HCT116 (cell line): ENCODE measurements around the gene IL10. TPM values are rescaled to one million over a fixed set of nuclear protein-coding genes. Genes with fewer than 3 reads are reported as not detected.
A peak's percentile ranks its signal among the peaks of the same experiment; 100 is the strongest.

Experiments
- ATAC-seq: fragments of 200-7000 bp; cut with Tn5 transposase; 2 replicates; pipeline ENCODE4 v1.9.1; 2020; ENCODE audit warnings: mild to moderate bottlenecking, moderate library complexity
- BruUV-seq: library from RNA; stranded (reverse); fragments of 400-500 nt; replicated peaks from 2 replicates; lab custom pipeline; 2021; lab: Mats Ljungman, UMichigan
- CTCF ChIA-PET: fragments of 300-600 bp; sonication (Branson Sonifier 250); formaldehyde crosslinking; loops from one replicate; lab custom pipeline; 2021; ENCODE audit warnings: antibody characterized with exemption; lab: Charles Lee
- POLR2A ChIA-PET: fragments of 300-600, 350-600 bp; sonication (Branson Sonifier 250); formaldehyde crosslinking; loops from one replicate; lab custom pipeline; 2021; ENCODE audit warnings: antibody characterized with exemption; lab: Charles Lee
- RAD21 ChIA-PET, 2 experiments: fragments of 300-600 bp; sonication (Branson Sonifier 250); formaldehyde crosslinking; loops; one replicate each; lab custom pipeline; 2023; ENCODE audit warnings: low total read pairs in 2 of 2; ENCODE audit not compliant: uncharacterized antibody in 2 of 2, unreplicated experiment in 2 of 2, low non-redundant PET in 1 of 2; lab: Charles Lee
- DNase-seq: peaks from one replicate; pipeline ENCODE4 v3.0.0-alpha.2; 2010; ENCODE audit warnings: low read depth, low spot score
- H2AFZ ChIP-seq: fragments of 200-600 bp; shearing (Covaris generic), sonication (generic); 2 replicates; pipeline ENCODE4 v1.6.1; 2017; ENCODE audit warnings: low read depth, mixed run types, mixed read lengths, antibody characterized with exemption, low read length; ENCODE audit not compliant: poor library complexity, severe bottlenecking
- H3K27ac ChIP-seq: 2 replicates; pipeline ENCODE4 v1.5.1; 2012; ENCODE audit warnings: low read depth, low read length
- H3K27me3 ChIP-seq: fragments of 200-600 bp; sonication (generic); 2 replicates; pipeline ENCODE4 v1.6.1; 2016; ENCODE audit warnings: mixed run types, low read length, mixed read lengths; ENCODE audit not compliant: insufficient read depth
- H3K36me3 ChIP-seq, 2 experiments: fragments of 200-500 bp in 1 of 2; fragments of 200-600 bp in 1 of 2; sonication (Bioruptor generic) in 1 of 2; sonication (generic) in 1 of 2; 2 replicates each; pipeline versions ENCODE4 v1.5.1 to v1.6.1; 2014 to 2016; ENCODE audit warnings: low read length in 2 of 2, inconsistent platforms in 1 of 2, mixed read lengths in 1 of 2, mixed run types in 1 of 2; ENCODE audit not compliant: insufficient read depth in 2 of 2, control insufficient read depth in 1 of 2
- H3K4me1 ChIP-seq, 2 experiments: fragments of 200-600 bp in 1 of 2; sonication (generic) in 1 of 2; 2 replicates each; pipeline versions ENCODE4 v1.5.1 to v1.6.1; 2012 to 2017; ENCODE audit warnings: low read length in 2 of 2, inconsistent platforms in 1 of 2, mild to moderate bottlenecking in 1 of 2, mixed read lengths in 1 of 2, mixed run types in 1 of 2, moderate library complexity in 1 of 2; ENCODE audit not compliant: insufficient read depth in 2 of 2, control insufficient read depth in 1 of 2
- H3K4me2 ChIP-seq: fragments of 200-600 bp; sonication (generic); 2 replicates; pipeline ENCODE4 v1.6.1; 2017; ENCODE audit warnings: mixed run types, low read length, mixed read lengths
- H3K4me3 ChIP-seq, 2 experiments: fragments of 200-600 bp in 1 of 2; sonication (generic) in 1 of 2; replicated peaks in 1 of 2; 2 replicates each; pipeline ENCODE4 v1.5.1; 2011 to 2016; ENCODE audit warnings: low read length in 2 of 2, control low read depth in 1 of 2, low read depth in 1 of 2, mild to moderate bottlenecking in 1 of 2, mixed read lengths in 1 of 2, mixed run types in 1 of 2
- H3K79me2 ChIP-seq: fragments of 200-600 bp; sonication (generic); 2 replicates; pipeline ENCODE4 v1.6.1; 2017; ENCODE audit warnings: mild to moderate bottlenecking, mixed run types, low read length, moderate library complexity, mixed read lengths; ENCODE audit not compliant: insufficient read depth
- H3K9ac ChIP-seq: fragments of 200-600 bp; sonication (generic); 2 replicates; pipeline ENCODE4 v1.6.1; 2016; ENCODE audit warnings: low read length, mixed read lengths
- H3K9me2 ChIP-seq: fragments of 200-600 bp; sonication (generic), shearing (Covaris generic); 2 replicates; pipeline ENCODE4 v1.6.1; 2017; ENCODE audit warnings: mixed run types, mild to moderate bottlenecking, moderate library complexity; ENCODE audit not compliant: insufficient read depth
- H3K9me3 ChIP-seq, 2 experiments: fragments of 200-500 bp in 1 of 2; fragments of 200-600 bp in 1 of 2; sonication (Bioruptor generic) in 1 of 2; sonication (generic) in 1 of 2; 2 replicates each; pipeline ENCODE4 v1.6.1; 2014 to 2017; ENCODE audit warnings: low read length in 2 of 2, mixed read lengths in 2 of 2, inconsistent platforms in 1 of 2, low read depth in 1 of 2, mild to moderate bottlenecking in 1 of 2, mixed run types in 1 of 2, moderate library complexity in 1 of 2; ENCODE audit not compliant: control insufficient read depth in 1 of 2, insufficient read depth in 1 of 2
- H4K20me1 ChIP-seq: fragments of 200-600 bp; sonication (generic), shearing (Covaris generic); 2 replicates; pipeline ENCODE4 v1.6.1; 2017; ENCODE audit warnings: mixed run types, mild to moderate bottlenecking, moderate library complexity; ENCODE audit not compliant: insufficient read depth
- ATF3 ChIP-seq: IDR thresholded peaks from 2 replicates; pipeline ENCODE4 v1.6.1; 2012
- CEBPB ChIP-seq: IDR thresholded peaks from 2 replicates; pipeline ENCODE4 v1.6.1; 2012; ENCODE audit warnings: low read depth
- CTCF ChIP-seq, 3 experiments: fragments of 200-600 bp in 1 of 3; sonication (generic) in 1 of 3; IDR thresholded peaks in 2 of 3; conservative IDR thresholded peaks in 1 of 3; 2 replicates each; pipeline ENCODE4 v1.5.1; 2012 to 2017; ENCODE audit warnings: low read depth in 2 of 3, low read length in 2 of 3, antibody characterized with exemption in 1 of 3, borderline replicate concordance in 1 of 3, control low read depth in 1 of 3, mild to moderate bottlenecking in 1 of 3, mixed read lengths in 1 of 3, mixed run types in 1 of 3, moderate library complexity in 1 of 3; ENCODE audit not compliant: insufficient read depth in 1 of 3
- FOSL1 ChIP-seq: IDR thresholded peaks from 2 replicates; pipeline ENCODE4 v1.6.1; 2012; ENCODE audit warnings: low read depth
- POLR2AphosphoS5 ChIP-seq: IDR thresholded peaks from 2 replicates; pipeline ENCODE4 v1.6.1; 2011; ENCODE audit warnings: mild to moderate bottlenecking, low read depth, low read length, moderate library complexity
- RAD21 ChIP-seq: IDR thresholded peaks from 2 replicates; pipeline ENCODE4 v1.6.1; 2012; ENCODE audit warnings: low read depth, mild to moderate bottlenecking
- ZBTB33 ChIP-seq: IDR thresholded peaks from 2 replicates; pipeline ENCODE4 v1.6.1; 2011; ENCODE audit warnings: mild to moderate bottlenecking, low read length, moderate library complexity; ENCODE audit not compliant: insufficient replicate concordance; ENCODE audit errors: extremely low read depth
- intact Hi-C: fragments of 100-400 bp; cut with micrococcal nuclease; formaldehyde crosslinking; loops from 2 replicates; pipeline ENCODE4 v1.10.0; 2022
- total RNA-seq: library from RNA; stranded (reverse); gene quantifications from one replicate; pipeline ENCODE4 v1.2.1, GENCODE V29; 2021; ENCODE audit not compliant: unreplicated experiment

IL10 gene
- total RNA-seq, 1 experiment from 2014 or later, result not detected

GRCh38 chr1:206739411-206740076, 32.8 kb downstream of the IL10 start:
- H3K9me3 ChIP-seq, result no peaks in the 10 kb centered on the region
- intact Hi-C loops, result no loop called here
- H3K9me2 ChIP-seq, result no peaks in the 10 kb centered on the region
- H3K4me1 ChIP-seq, result no peaks in the 10 kb centered on the region
- H3K27me3 ChIP-seq, result no peaks in the 10 kb centered on the region
- DNase-seq, result no peak
- TF ChIP-seq RAD21, result no peak
- TF ChIP-seq POLR2AphosphoS5, result no peak
- no peak for TF ChIP-seq CEBPB
- no peak for TF ChIP-seq FOSL1
- no peak for TF ChIP-seq ATF3
- TF ChIP-seq, all 23 proteins: peak for 0
- Histone ChIP-seq H3K4me3 (no peak overlapping the region), H3K36me3 (no peaks in the 10 kb centered on the region; a peak in 1 of 4 replicates), H2AFZ (no peak overlapping the region), H3K27ac (no peak overlapping the region), H4K20me1 (no peaks in the 10 kb centered on the region), H3K79me2 (no peaks in the 10 kb centered on the region), H3K9ac (no peak overlapping the region), H3K4me2 (no peak overlapping the region)
- ChIA-PET POLR2A (no interaction called here), CTCF (interaction anchor here (0.7 to 1.9 kb wide), 4 partner anchors 13 to 242 kb away, joined by 3 to 12 read pairs (median 4); no protein-coding TSS in a partner anchor), RAD21 (no interaction called here)
- no TSS peak for BruUV-seq
- no peak for ATAC-seq

- ChIA-PET CTCF (interaction anchor here (0.9 to 1.9 kb wide), 7 partner anchors 27 to 243 kb away, joined by 3 to 12 read pairs (median 5); no protein-coding TSS in a partner anchor), RAD21 (no interaction called here), POLR2A (no interaction called here)
- no peak overlapping the region for H3K4me3 ChIP-seq
- no peak overlapping the region for H2AFZ ChIP-seq
- intact Hi-C loops, result no loop called here
- BruUV-seq, result no TSS peak
- H4K20me1 ChIP-seq, result no peaks in the 10 kb centered on the region
- H3K9me2 ChIP-seq, result no peaks in the 10 kb centered on the region
- no peaks in the 10 kb centered on the region; a peak in 1 of 4 replicates for H3K36me3 ChIP-seq
- no peaks in the 10 kb centered on the region for H3K27me3 ChIP-seq
- ATAC-seq (peak; percentile 77), DNase-seq (peak; percentile 16)
- TF ChIP-seq CTCF (IDR thresholded peaks at IDR 0.05 in 2 of 3, conservative IDR thresholded peaks at IDR 0.05 in 1 of 3; ENCODE audit: borderline replicate concordance in 1 of 3, insufficient read depth in 1 of 3, low read depth in 2 of 3, low read length in 2 of 3), result peak; percentile 50 to 68 (median 58); a peak in 4 of 6 replicates
- no peak for TF ChIP-seq ZBTB33
- peak; percentile 70 for TF ChIP-seq RAD21
- TF ChIP-seq FOSL1, result no peak
- no peaks in the 10 kb centered on the region for H3K4me1 ChIP-seq
- H3K27ac ChIP-seq, result no peak overlapping the region
- no peaks in the 10 kb centered on the region for H3K79me2 ChIP-seq
- H3K9me3 ChIP-seq, result no peaks in the 10 kb centered on the region
- H3K9ac ChIP-seq, result no peak overlapping the region
- H3K4me2 ChIP-seq, result no peak overlapping the region
Measured at GRCh38 chr1:206738370-206739366, 33.6 kb downstream of the IL10 start.
